Right lung (tissue), 5 donors: ENCODE results near the gene ADK. TPM values are rescaled to one million over a fixed set of nuclear protein-coding genes. Genes with fewer than 3 reads are reported as not detected.
"Not testable (repeated sequence)": the region's sequence is repeated elsewhere in the genome, so short reads cannot be mapped to it uniquely, and the experiment has no call there.

Experiments used
- DNase-seq, 2 donors: peaks; one replicate each; pipeline ENCODE4 v3.0.0-alpha.2; 2013
- polyA plus RNA-seq, 5 donors: library from polyadenylated mRNA; unstranded; fragments of 120-200 nt; gene quantifications; one replicate each; pipeline versions ENCODE4 v1.2.1 to v1.2.3, GENCODE V29; 2013; ENCODE audit warnings: inconsistent platforms in 1 of 5, low replicate concordance in 1 of 5; ENCODE audit not compliant: insufficient read length in 5 of 5, insufficient read depth in 1 of 5

Gene ADK
- polyA plus RNA-seq, 5 donors = 44.0 to 74.0 (median 58.8) TPM

GRCh38 chr10:74177140-74177677 is 26.2 kb downstream of the ADK start:
- peak in 1 of 2 donors; percentile 33 for DNase-seq

- DNase-seq = no peak
Observed at GRCh38 chr10:74178042-74178791, 27.2 kb downstream of the ADK start.

DNA sequence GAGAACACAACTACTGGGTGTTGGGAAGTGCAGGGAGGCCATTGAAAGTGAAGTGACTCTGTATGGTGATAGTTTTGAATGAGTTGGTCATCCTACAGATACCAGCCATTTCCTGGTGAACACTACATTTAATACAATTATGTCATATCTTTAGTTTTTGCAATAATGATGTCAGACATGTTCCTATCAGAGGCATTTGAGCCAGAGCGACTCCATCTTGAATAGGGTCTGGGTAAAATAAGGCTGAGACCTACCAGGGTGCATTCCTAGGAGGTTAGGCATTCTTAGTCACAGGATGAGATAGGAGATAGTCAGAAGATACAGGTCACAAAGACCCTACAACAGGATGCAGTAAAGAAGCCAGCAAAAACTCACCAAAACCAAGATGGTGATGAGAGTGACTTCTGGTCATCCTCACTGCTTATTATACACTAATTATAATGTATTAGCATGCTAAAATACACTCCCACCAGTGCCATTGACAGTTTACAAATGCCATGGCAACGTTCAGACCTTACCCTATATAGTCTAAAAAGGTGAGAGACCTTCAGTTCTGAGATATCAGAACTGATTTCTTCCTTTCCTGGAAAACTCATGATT is 28.2 kb downstream of the ADK start:
- DNase-seq = no peak

DNA sequence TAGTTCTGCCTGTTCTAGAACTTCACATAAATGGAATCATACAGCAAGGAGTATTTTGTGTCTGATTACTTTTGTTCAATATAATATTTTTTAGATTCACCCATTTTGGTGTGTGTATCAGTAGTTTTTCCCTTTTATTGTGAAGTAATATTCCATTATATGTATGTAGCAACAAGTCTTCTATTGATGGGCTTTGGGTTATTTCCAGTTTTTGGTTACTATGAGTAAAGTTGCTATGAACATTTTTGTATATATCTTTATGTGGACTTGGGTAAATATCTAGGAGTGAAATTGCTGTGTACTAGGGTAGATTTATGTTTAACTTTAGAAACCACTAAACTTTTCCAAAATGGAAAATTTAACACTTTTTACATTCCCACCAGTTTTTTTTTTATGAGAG is 35.7 kb downstream of the ADK start:
- peak in 1 of 2 donors; percentile 47 for DNase-seq

GRCh38 chr10:74187237-74187636 is 36.2 kb downstream of the ADK start:
- DNase-seq = no peak

DNA sequence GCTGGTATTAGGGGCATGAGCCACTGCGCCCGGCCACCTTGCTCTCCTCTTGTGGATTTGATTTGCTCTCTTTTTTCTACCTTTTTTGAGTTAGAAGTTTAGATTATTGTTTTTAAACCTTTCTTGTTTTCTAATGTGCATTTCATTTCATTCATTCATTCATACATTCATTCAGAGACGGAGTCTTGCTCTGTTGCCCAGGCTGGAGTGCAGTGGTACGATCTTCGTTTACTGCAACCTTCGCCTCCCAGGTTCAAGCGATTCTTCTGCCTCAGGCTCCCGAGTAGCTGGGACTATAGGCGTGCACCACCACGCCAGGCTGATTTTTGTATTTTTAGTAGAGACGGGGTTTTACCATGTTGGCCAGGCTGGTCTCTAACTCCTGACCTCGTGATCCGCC is 37.6 kb downstream of the ADK start:
- not testable (repeated sequence) for DNase-seq

- peak; percentile 46 to 53 for DNase-seq
Observed at GRCh38 chr10:74189999-74190421, 39.0 kb downstream of the ADK start.

DNA sequence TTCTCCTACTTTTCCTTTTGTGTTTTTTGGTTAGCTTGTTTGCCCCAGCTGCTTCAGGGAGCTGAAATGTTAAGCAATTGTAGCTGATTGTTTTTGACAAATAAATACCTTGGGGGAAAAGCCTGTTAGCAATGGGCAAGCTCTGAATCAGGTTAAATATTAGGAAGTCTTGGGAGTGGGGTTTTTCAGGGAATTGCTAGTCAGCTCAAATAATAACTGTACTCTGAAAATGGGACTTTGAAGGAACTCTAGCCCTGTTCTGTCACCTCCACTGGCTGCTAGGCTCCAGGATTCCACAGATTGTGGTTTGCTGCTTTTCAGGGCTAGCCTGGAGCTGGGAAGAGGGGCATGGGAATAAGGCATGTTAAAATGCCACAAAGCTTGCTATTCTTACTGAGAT is 39.5 kb downstream of the ADK start:
- no peak for DNase-seq

DNA sequence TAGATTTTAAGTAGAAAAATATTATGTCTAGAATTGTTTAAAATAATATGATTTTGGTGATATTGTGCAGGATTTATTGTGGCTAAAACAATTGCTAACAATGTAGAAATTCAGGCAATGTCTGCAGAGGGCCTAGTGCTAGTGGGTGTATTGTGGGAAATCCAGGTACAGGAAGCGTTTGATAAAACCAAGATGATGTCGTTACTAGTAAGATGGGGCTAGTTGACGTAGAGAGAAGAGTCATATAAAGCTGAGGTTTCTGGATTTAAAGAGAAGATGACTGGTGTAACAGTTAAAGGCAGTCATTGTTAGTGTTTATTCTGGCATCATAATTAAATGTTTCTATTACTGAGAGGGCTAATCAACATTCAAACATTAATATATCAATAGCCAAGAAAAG is 43.5 kb downstream of the ADK start:
- no peak for DNase-seq

DNA sequence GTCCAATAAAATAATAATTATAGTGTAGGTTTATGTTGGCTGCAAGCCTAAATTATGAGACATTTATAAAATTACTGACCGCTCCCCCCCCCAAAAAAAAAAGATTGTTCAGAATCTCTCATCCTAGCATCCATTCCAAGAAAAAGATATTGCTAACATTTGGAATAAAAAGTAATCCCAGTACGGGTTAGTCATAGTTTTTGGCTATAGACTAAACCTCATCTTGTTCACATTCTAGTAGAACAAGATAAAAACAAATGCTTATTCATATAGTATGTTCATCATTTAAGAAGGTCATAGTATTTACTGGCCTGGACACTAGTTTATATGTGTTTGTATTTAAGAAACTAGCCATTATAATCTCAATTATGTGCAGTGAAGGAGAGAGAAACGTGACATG is 44.0 kb downstream of the ADK start:
- DNase-seq = no peak

GRCh38 chr10:74199315-74199714 is 48.3 kb downstream of the ADK start:
- no peak for DNase-seq

DNA sequence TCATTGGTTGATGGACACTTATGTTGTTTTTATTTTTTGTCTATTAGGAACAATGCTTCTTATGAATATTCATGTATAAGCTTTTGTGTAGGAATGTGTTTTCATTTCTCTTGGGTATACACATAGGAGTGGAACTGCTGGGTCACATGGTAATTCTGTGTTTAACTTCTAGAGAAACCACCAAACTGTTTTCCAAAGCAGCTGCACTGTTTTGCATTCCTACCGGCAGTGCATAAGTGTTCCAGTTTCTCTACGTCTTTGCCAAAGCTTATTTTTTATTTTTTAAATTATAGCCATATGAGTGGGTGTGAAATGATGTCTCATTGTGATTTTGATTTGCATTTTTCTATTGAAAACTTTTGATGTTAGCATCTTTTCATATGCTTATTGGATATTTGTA is 51.3 kb downstream of the ADK start:
- no peak for DNase-seq

DNA sequence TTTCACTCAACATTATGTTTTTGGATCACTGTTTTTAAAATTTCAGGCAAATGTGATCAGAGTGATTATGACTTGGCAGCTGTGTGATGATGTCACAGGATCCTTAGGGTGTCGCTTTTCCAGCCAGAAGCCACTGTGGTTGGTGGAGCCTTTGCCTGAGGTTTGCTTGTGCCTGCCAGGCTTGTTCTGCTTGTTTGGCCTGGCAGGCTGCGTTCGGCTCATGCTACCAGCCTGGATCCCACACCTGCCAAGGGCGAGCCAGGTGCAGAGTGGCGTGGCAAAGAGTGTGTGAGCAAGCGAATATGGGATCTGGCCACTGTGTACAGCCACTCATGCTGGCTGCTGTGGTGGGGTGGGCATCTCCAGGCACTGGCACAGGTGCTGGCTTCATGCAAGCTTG is 55.7 kb downstream of the ADK start:
- DNase-seq = no peak

GRCh38 chr10:74207691-74208480 is 56.9 kb downstream of the ADK start:
- no peak for DNase-seq

GRCh38 chr10:74208997-74209396 is 58.0 kb downstream of the ADK start:
- DNase-seq = no peak

- no peak for DNase-seq
Observed at GRCh38 chr10:74213019-74213418, 62.0 kb downstream of the ADK start.

DNA sequence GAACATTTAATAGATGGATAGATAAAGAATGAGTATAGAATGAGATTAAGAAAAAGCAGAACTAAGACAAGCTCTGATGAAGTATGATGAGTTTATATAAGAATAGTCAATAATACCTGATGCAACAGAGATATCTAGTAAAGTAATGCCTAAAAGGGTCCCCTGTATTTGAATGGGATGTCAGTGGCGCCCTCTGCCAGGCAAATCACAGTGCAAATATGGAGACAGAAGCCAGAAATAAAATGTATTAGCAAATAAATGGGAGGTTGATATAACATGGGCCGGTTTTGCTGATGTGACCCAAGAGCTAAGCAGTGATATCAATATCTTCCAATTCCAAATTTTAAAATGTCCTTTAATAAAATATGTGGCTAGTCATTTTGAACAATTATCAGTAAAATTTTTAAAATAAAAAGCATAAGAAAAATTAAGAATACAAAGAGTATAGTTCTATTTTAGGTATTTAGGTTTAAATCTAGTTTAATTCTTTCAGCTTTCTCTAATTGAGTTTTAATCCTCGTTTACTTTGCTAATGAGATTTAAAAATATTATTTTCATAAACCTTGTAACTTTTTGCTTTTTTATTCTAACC is 62.6 kb downstream of the ADK start:
- no peak for DNase-seq

DNA sequence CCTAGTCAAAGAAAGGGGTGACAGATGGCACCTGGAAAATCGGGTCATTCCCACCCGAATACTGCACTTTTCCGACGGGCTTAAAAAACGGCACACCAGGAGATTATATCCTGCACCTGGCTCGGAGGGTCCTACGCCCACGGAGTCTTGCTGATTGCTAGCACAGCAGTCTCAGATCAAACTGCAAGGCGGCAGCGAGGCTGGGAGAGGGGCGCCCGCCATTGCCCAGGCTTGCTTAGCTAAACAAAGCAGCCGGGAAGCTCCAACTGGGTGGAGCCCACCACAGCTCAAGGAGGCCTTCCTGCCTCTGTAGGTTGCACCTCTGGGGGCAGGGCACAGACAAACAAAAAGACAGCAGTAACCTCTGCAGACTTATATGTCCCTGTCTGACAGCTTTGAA is 66.1 kb downstream of the ADK start:
- DNase-seq = not testable (repeated sequence)

DNA sequence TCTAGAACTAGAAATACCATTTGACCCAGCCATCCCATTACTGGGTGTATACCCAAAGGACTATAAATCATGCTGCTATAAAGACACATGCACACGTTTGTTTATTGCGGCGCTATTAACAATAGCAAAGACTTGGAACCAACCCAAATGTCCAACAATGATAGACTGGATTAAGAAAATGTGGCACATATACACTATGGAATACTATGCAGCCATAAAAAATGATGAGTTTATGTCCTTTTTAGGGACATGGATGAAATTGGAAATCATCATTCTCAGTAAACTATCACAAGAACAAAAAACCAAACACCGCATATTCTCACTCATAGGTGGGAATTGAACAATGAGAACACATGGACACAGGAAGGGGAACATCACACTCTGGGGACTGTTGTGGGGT is 71.4 kb downstream of the ADK start:
- DNase-seq = not testable (repeated sequence)

GRCh38 chr10:74223755-74224529 is 72.9 kb downstream of the ADK start:
- DNase-seq = no peak

- DNase-seq = no peak
Observed at GRCh38 chr10:74227697-74228424, 76.8 kb downstream of the ADK start.
